Measurements from ENCODE around the gene C15orf40.
"Not testable (repeated sequence)": the region's sequence is repeated elsewhere in the genome, so short reads cannot be mapped to it uniquely, and the experiment has no call there.

C15orf40 gene

DNA sequence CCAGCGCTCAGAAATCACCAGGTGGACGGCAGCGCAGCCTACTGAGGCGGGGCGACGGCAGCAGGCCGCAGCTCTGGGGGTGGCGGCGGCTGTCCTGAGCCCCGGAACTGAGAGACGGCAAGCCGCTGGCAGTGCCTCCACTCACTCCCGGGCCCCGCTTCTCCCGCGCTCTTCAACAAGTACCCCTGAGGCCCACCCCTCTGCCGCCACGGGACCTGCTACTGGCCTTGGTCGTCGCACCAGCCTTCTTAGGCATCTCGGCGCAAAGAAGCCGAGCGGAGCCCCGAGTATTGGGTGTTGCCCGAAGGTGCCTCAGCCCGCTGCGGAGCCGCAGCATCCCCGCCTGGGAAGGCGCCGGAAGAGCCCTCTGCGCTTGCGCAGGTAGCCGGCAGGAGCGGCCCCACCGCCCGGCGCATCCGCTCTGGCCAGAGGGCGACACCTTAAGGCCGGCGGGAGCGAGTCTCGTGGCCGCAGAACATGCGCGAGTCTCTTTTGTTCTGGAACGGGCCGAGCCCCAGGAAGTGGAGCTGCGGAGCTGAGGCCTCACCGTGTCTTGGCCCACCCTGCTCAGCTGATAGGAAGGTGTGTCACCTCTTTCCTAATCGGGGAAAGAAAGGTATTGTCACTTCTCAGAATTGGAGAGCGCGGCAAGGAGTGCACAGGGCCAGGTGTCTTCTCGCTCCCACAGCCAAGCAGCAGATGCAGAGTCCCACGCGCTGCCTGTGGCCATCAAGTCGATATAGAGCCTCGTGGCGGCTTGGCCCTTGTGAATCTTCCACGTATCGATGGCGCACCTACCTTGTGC is at the start of gene C15orf40:
TSS of gene C15orf40 (minus strand) at position 369 of the 805 bp plus-strand sequence. CDS start at position 337, 32 bp downstream.
- in situ Hi-C loops (cut with MboI; ENCODE audit: low sequenced_read_pairs) = no loop called here

DNA sequence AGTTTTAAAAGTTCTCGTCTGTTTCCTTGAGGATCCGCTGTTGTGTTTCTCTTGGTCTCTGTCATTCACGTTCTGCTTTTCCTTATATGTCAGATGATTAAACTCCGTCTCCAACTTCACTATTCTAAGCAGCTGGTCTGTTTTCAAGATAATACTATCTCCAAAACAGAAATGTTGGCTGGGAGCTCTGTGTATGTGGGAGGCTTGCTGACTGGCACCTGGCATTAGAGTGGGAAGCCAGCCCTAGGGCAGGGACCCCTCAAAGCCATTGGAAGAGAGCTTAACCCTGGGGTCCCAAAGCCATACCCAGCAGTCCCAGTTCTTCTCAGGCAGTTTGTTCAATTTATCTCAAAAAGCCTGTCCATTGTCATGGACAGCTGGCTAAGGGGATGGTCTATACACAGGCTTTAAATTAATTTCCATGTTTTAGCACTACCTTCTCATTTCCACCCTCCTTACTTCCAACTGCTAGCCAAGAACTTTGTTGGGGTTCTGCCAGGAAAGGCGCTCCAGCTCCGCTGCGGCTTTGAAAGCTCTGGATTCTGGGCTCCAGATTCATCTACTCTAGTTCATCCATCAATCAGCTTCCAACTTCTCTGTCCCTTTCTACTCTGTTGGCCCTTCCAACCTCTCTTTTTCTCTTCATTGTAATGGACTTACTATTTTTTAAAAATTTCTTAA is 46.4 kb upstream of the C15orf40 start:
- in situ Hi-C loops (cut with MboI; ENCODE audit: low sequenced_read_pairs) = no loop called here

DNA sequence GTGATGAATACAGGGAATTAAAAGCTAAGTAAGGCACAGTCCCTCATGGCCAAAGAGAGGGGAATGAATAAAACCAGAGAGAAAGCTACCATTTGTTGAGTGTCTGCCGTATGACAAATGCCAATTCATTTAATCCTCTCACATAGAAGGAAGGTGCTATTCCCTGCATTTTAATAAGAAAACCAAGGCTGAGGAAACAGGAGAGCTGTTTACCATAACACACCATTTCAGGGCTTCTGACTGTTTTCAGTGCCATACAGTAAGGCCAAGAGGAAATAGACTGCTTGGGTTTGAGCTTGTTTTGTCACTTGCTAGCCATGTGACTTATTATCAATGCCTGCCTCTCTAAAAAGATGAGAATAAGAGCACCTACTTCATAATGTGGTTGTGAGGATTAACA is 45.6 kb upstream of the C15orf40 start:
- in situ Hi-C loops (cut with MboI; ENCODE audit: low sequenced_read_pairs) = no loop called here

DNA sequence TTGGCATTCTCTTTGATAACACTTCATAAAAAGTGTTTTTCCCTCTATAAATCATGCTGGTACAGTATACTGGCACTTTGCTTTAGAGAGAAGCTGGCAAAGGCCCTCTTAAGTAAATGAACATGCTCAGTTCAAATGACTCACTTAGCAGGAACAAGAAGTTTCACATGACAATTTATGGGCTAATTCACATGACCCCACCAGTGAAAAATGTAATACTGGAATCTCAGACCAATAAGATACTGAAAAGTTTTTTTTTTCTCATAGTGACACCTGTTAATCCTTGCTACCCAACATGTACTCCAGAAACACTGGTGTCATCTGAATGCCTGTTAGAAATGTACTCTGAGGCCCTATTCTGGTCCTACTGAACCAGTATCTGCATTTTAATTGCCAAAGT is 41.7 kb upstream of the C15orf40 start:
- in situ Hi-C loops (cut with MboI; ENCODE audit: low sequenced_read_pairs) = no loop called here

DNA sequence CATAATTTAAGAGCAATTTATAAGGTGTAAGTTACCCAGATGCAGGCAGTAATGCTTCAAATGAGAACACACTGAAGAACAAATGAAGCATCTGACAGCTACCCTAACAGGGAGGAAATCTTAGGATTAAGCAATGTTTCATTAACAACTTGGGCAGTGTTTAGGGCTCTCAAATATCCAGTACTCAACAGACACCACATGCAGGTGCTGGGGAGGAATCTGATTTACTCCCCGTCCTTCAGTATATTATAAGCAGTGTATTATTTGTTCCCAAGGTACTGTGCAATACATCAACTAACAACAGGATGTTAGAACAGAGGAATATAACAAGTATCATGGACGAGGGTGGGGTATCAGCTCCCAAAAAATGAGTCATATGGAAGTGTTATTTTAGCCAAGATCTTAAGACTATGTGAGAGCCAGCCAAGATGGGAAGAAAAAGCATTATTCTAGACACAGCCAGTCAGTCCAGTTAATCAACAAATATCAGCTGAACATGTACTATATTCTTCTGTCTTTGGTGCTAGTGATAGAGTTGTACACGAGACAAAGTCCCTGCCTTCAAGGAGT is 35.2 kb upstream of the C15orf40 start:
- in situ Hi-C loops (cut with MboI; ENCODE audit: low sequenced_read_pairs) = no loop called here

- in situ Hi-C loops (cut with MboI; ENCODE audit: low sequenced_read_pairs) = no loop called here
These were observed 32.7 kb upstream of the C15orf40 start for GRCh38 chr15:83044156-83044555.

DNA sequence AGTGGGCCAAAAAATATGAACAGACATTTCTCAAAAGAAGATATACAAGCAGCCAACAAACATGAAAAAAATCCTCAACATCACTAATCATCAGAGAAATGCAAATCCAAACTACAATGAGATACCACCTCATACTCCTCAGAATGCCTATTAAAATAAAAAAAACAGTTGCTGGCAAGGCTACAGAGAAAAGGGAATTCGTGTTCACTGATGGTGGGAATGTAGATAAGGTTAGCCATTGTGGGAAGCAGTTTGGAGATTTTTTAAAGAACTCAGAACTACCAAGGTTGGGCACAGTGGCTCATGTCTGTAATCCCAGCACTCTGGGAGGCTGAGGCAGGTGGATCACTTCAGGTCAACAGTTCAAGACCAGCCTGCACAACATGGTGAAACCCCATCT is 27.8 kb upstream of the C15orf40 start:
- in situ Hi-C loops (cut with MboI; ENCODE audit: low sequenced_read_pairs) = no loop called here

- in situ Hi-C loops (cut with MboI; ENCODE audit: low sequenced_read_pairs) = no loop called here
These were observed 24.8 kb upstream of the C15orf40 start for GRCh38 chr15:83036253-83036652.

DNA sequence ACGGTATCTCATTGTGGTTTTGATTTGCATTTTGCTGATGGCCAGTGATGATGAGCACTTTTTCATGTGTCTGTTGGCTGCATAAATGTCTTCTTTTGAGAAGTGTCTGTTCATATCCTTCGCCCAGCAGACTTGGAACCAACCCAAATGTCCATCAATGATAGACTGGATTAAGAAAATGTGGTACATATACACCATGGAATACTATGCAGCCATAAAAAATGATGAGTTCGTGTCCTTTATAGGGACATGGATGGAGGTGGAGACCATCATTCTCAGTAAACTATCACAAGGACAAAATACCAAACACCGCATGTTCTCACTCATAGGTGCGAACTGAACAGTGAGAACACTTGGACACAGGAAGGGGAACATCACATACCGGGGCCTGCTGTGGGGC is 19.8 kb upstream of the C15orf40 start:
- in situ Hi-C loops (cut with MboI; ENCODE audit: low sequenced_read_pairs) = not testable (repeated sequence)

- in situ Hi-C loops (cut with MboI; ENCODE audit: low sequenced_read_pairs) = no loop called here
These were observed 18.6 kb upstream of the C15orf40 start for GRCh38 chr15:83030021-83030420.

GRCh38 chr15:83018436-83018835 is 7.0 kb upstream of the C15orf40 start:
- in situ Hi-C loops (cut with MboI; ENCODE audit: low sequenced_read_pairs) = no loop called here

DNA sequence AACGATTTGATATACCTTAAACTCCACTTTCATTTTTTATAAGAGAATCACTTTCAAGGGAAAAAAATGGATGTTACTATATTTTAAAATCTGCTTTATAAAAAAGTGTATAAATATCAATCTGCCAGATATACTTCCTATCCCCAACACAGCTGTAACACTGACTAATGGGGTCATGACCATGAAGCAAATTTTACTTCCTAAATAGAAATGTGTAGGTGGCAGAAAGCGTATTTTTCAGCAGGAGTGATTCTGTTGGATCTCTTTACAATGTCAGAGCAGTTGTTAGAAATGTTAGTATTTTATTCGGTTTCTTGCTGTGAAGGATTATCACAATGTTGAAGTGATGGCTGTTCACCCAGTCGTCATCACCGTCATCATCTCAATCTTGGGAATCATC is 5.5 kb upstream of the C15orf40 start:
- in situ Hi-C loops (cut with MboI; ENCODE audit: low sequenced_read_pairs) = no loop called here

- in situ Hi-C loops (cut with MboI; ENCODE audit: low sequenced_read_pairs) = no loop called here
These were observed 3.9 kb upstream of the C15orf40 start for GRCh38 chr15:83015361-83015760.

DNA sequence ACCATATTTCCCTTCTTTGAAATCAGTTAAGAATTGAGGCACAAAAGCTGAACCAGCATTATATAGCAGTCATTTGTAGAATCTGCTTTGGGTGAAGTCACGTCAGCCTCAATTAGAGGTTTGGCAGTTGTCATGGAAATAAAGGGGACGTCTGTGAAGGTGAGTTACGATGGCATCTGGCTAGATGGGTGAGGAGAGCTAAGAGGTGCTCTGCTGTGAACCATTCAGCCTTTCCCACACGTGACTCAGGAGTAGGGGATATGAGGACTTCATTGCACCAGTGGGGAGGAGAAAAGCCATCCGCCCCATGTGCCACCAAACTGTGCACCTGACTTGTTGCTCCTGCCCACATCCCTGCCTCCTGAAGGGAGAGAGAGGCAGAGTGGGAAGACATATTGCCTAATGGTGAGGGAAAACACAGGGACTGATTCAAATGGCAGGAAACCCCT is 2.8 kb upstream of the C15orf40 start:
- in situ Hi-C loops (cut with MboI; ENCODE audit: low sequenced_read_pairs) = no loop called here

DNA sequence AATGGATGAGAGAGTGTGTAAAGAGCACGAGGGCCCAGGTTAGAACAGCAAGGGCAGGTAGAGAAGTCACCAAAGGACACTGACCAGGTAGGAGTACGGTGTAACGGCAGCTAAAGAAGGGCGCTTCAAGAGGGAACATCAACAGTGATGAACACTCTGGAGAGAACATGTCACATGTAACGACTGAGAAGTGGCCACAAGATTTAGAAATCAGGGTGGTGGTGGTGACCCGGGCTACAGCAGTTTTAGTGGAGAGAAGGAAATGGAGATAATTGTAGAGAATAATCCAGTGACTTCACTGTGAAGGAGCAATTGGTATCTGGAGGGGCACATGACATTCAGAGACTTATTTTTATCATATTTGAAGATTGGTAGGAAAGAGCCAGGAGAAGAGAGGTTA is 1.2 kb upstream of the C15orf40 start:
- in situ Hi-C loops (cut with MboI; ENCODE audit: low sequenced_read_pairs) = no loop called here

- in situ Hi-C loops (cut with MboI; ENCODE audit: low sequenced_read_pairs) = no loop called here
These were observed 612 bp upstream of the C15orf40 start for GRCh38 chr15:83012076-83012426.

DNA sequence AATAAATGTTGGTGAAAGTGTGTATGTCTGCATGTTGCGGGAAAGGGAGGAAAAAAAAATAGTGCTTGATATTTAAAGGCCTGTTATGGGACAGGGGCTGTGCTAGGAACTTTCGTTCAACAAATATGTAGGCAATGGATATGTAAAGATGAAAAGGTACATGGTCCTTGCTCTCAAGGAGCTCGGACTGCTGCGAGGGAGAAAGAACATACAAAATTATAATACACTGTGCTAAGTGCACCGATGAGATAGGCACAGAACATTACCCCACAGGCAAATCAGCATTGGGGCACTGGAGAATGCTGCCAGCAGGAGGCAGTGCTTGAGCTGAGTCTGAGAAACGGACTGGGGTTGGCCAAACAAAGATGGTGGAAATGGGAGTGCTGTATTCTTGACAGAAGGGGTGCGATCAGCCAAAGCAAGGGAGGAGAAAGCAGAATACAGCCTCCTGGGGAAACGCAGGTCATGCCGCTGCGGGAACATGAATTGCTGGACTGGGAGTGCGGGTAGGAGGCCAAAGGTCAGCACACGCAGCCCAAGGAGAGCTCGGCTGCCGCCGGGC is 649 bp downstream of the C15orf40 start:
- in situ Hi-C loops (cut with MboI; ENCODE audit: low sequenced_read_pairs) = no loop called here

GRCh38 chr15:83000672-83001031 is 10.8 kb downstream of the C15orf40 start:
- in situ Hi-C loops (cut with MboI; ENCODE audit: low sequenced_read_pairs) = loop anchor here (10.0 kb wide), 2 partner anchors 146 to 466 kb away; no protein-coding TSS in a partner anchor

DNA sequence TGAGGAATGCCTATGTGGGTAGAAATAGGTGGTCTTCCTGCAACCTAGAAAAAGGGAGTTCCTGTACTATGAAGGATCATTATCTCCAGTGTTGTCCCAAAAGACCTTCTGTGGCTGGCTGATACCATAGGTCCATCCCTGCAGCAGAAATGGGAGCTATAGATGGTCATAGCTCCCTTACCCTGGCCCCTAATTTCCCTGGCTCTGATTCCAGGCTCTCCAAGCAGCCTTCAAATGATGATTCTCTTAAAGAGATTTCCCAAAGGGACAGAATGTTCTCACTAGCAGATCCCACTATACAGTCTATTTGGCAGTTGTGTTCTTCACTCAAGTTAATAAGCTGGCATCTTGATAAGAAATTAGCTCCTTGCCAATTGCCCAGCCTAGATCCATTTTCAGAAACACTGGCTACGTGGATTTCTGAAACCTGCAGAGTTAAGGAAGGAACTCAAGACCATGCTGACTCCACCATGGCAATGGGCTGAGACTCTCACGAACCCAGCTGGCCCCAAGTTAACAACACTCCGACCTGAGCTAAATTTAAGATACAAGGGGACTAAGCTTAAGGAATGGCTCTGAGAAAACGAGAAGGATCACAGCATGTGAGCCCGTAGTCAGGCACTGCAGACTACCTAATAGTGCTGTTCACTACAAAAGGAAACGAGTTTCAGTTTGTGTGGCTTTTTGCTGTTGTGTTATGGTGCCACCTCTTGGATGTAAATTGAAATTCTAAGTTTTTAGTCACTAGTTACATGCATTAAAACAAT is 11.4 kb downstream of the C15orf40 start:
- in situ Hi-C loops (cut with MboI; ENCODE audit: low sequenced_read_pairs) = loop anchor here (10.0 kb wide), 2 partner anchors 145 to 465 kb away; no protein-coding TSS in a partner anchor

DNA sequence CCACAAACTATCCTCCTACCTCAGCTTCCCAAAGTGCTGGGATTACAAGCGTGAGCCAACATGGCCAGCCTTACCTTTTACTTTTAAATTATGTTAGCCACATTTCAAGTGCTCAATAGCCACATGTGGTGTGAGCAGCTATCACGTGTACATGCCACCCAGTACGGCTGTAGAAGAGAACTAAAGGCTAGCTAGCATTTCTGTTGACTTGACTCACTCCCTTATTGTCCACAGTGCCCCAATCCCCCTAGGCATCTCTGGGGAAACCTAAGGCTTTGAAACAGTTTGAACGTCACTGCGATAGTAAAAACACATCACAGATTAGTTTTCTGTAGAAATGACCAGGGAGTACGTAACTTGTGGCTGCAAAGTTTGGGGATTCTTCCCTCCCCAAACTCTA is 12.0 kb downstream of the C15orf40 start:
- in situ Hi-C loops (cut with MboI; ENCODE audit: low sequenced_read_pairs) = no loop called here

GRCh38 chr15:82995938-82996337 is 15.5 kb downstream of the C15orf40 start:
- in situ Hi-C loops (cut with MboI; ENCODE audit: low sequenced_read_pairs) = no loop called here

All from HL-60/S4 treated with retinoic acid at 250 ng/mL for 4 days and 3 days (cell line).